Measurements from ENCODE around the gene KRT26. TPM values are rescaled to one million over a fixed set of nuclear protein-coding genes. Genes with fewer than 3 reads are reported as not detected.

The KRT26 gene
- total RNA-seq, 1 experiment from 2014 or later = not detected

DNA sequence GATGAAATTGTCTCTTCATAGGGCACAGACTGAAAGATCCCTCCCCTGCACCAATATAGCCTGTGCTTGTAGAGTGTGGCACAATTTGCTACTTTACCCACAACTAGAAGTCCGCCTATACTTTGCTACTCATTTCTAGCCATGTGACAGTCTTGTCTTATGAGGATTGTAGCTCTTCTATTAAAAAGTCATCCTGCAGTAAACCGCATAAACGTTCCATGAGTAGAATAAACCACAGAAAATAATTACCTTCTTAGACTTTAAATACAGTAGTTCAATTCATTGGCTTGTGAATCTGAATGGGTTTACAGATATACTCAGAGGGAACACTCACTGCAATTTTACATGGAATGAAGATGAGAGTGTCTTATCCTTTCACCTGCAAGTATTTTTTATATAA, 6.0 kb upstream of the KRT26 start:
- peaks cover 28% of the 10 kb centered on the region for H3K27me3 Mint-ChIP-seq (ENCODE audit: low read depth)
- no peaks in the 10 kb centered on the region for H3K36me3 Mint-ChIP-seq
- ChIA-PET POLR2A (no interaction called here), CTCF (no interaction called here)
- no peak overlapping the region for H3K27ac Mint-ChIP-seq
- TF ChIP-seq SOX15 (CRISPR knock-in tag; IDR thresholded peaks at IDR 0.05) = no peak
- TF ChIP-seq, protein P1, sequence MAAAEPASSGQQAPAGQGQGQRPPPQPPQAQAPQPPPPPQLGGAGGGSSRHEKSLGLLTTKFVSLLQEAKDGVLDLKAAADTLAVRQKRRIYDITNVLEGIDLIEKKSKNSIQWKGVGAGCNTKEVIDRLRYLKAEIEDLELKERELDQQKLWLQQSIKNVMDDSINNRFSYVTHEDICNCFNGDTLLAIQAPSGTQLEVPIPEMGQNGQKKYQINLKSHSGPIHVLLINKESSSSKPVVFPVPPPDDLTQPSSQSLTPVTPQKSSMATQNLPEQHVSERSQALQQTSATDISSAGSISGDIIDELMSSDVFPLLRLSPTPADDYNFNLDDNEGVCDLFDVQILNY (CRISPR knock-in tag; IDR thresholded peaks at IDR 0.05) = no peak
- no peak for TF ChIP-seq RELA (CRISPR knock-in tag; IDR thresholded peaks at IDR 0.05; ENCODE audit: borderline replicate concordance)
- TF ChIP-seq ETV6 (CRISPR knock-in tag; IDR thresholded peaks at IDR 0.05) = no peak
- no peak for TF ChIP-seq ZNF423 (CRISPR knock-in tag; IDR thresholded peaks at IDR 0.05)
- TF ChIP-seq, protein P2, sequence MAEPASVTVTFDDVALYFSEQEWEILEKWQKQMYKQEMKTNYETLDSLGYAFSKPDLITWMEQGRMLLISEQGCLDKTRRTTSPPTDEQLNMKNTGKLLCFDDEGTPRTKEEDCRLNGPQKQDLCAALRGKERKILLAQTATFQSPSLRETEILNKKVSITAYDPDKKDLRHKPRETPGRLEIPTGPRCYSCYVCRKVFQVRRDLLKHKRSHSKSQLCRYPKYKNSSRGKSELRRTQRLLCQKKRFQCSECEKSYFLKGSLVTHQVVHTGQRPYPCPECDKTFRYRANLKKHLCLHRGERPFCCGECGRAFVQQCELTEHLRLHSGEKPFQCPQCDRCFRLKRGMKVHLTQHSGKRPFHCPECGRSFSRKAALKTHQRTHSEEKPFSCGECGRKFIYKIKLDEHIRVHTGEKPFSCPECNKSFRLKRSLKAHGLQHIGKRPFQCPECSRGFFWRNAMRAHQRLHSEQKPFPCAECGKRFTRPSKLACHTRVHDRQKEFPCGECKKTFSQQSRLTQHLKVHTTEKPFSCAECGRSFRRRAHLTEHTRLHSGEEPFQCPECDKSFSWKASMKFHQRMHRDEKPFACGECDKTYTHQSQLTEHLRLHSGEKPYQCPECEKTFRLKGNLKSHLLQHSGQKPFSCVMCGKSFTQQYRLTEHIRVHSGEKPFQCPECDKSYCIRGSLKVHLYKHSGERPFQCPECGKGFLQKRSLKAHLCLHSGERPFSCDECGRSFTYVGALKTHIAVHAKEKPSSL (CRISPR knock-in tag; conservative IDR thresholded peaks at IDR 0.05) = no peak
- TF ChIP-seq, protein P3, sequence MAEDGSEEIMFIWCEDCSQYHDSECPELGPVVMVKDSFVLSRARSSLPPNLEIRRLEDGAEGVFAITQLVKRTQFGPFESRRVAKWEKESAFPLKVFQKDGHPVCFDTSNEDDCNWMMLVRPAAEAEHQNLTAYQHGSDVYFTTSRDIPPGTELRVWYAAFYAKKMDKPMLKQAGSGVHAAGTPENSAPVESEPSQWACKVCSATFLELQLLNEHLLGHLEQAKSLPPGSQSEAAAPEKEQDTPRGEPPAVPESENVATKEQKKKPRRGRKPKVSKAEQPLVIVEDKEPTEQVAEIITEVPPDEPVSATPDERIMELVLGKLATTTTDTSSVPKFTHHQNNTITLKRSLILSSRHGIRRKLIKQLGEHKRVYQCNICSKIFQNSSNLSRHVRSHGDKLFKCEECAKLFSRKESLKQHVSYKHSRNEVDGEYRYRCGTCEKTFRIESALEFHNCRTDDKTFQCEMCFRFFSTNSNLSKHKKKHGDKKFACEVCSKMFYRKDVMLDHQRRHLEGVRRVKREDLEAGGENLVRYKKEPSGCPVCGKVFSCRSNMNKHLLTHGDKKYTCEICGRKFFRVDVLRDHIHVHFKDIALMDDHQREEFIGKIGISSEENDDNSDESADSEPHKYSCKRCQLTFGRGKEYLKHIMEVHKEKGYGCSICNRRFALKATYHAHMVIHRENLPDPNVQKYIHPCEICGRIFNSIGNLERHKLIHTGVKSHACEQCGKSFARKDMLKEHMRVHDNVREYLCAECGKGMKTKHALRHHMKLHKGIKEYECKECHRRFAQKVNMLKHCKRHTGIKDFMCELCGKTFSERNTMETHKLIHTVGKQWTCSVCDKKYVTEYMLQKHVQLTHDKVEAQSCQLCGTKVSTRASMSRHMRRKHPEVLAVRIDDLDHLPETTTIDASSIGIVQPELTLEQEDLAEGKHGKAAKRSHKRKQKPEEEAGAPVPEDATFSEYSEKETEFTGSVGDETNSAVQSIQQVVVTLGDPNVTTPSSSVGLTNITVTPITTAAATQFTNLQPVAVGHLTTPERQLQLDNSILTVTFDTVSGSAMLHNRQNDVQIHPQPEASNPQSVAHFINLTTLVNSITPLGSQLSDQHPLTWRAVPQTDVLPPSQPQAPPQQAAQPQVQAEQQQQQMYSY (CRISPR knock-in tag; IDR thresholded peaks at IDR 0.05) = no peak
- TF ChIP-seq, protein P4, sequence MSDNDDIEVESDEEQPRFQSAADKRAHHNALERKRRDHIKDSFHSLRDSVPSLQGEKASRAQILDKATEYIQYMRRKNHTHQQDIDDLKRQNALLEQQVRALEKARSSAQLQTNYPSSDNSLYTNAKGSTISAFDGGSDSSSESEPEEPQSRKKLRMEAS (CRISPR knock-in tag; IDR thresholded peaks at IDR 0.05) = no peak
- TF ChIP-seq, protein P5, sequence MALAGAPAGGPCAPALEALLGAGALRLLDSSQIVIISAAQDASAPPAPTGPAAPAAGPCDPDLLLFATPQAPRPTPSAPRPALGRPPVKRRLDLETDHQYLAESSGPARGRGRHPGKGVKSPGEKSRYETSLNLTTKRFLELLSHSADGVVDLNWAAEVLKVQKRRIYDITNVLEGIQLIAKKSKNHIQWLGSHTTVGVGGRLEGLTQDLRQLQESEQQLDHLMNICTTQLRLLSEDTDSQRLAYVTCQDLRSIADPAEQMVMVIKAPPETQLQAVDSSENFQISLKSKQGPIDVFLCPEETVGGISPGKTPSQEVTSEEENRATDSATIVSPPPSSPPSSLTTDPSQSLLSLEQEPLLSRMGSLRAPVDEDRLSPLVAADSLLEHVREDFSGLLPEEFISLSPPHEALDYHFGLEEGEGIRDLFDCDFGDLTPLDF (CRISPR knock-in tag; IDR thresholded peaks at IDR 0.05) = no peak
- H3K9me3 Mint-ChIP-seq = no peaks in the 10 kb centered on the region
- no peak for ATAC-seq
- H3K4me3 Mint-ChIP-seq = no peak overlapping the region
- DNase-seq (ENCODE audit: low spot score) = no peak
- no peaks in the 10 kb centered on the region for H3K4me1 Mint-ChIP-seq

DNA sequence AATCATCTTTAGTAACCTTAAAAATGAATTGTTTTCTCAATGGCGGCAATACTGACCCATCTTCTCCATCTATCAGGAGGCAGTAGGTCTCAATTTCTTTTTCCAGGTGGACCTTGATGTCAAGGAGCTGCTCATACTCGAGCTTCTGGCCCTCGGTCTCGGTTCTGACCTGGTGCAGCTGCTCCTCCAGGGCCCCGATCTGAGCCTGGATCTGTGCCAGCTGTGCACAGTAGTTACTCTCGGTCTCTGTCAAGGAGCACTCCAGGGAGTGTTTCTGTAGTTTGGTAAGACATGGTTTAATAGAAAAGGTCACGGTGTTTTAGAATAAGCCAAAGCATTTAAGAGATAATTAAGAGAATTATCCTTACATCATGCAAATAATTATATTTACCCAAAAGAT, 5.5 kb upstream of the KRT26 start:
- no peak overlapping the region for H3K27ac Mint-ChIP-seq
- no peaks in the 10 kb centered on the region for H3K9me3 Mint-ChIP-seq
- ATAC-seq (no peak), DNase-seq (ENCODE audit: low spot score) (no peak)
- no peak for TF ChIP-seq GTF2I (CRISPR knock-in tag; conservative IDR thresholded peaks at IDR 0.05)
- TF ChIP-seq, protein P3 (CRISPR knock-in tag; IDR thresholded peaks at IDR 0.05) = no peak
- TF ChIP-seq, protein P6, sequence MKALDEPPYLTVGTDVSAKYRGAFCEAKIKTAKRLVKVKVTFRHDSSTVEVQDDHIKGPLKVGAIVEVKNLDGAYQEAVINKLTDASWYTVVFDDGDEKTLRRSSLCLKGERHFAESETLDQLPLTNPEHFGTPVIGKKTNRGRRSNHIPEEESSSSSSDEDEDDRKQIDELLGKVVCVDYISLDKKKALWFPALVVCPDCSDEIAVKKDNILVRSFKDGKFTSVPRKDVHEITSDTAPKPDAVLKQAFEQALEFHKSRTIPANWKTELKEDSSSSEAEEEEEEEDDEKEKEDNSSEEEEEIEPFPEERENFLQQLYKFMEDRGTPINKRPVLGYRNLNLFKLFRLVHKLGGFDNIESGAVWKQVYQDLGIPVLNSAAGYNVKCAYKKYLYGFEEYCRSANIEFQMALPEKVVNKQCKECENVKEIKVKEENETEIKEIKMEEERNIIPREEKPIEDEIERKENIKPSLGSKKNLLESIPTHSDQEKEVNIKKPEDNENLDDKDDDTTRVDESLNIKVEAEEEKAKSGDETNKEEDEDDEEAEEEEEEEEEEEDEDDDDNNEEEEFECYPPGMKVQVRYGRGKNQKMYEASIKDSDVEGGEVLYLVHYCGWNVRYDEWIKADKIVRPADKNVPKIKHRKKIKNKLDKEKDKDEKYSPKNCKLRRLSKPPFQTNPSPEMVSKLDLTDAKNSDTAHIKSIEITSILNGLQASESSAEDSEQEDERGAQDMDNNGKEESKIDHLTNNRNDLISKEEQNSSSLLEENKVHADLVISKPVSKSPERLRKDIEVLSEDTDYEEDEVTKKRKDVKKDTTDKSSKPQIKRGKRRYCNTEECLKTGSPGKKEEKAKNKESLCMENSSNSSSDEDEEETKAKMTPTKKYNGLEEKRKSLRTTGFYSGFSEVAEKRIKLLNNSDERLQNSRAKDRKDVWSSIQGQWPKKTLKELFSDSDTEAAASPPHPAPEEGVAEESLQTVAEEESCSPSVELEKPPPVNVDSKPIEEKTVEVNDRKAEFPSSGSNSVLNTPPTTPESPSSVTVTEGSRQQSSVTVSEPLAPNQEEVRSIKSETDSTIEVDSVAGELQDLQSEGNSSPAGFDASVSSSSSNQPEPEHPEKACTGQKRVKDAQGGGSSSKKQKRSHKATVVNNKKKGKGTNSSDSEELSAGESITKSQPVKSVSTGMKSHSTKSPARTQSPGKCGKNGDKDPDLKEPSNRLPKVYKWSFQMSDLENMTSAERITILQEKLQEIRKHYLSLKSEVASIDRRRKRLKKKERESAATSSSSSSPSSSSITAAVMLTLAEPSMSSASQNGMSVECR (CRISPR knock-in tag; IDR thresholded peaks at IDR 0.05; ENCODE audit: borderline replicate concordance) = no peak
- CTCF ChIA-PET = no interaction called here
- POLR2A ChIA-PET = no interaction called here
- H3K4me3 Mint-ChIP-seq = no peak overlapping the region
- no peaks in the 10 kb centered on the region for H3K4me1 Mint-ChIP-seq
- H3K36me3 Mint-ChIP-seq = no peaks in the 10 kb centered on the region
- peaks cover 28% of the 10 kb centered on the region for H3K27me3 Mint-ChIP-seq (ENCODE audit: low read depth)
